SK-N-SH (cell line): ENCODE data around the gene WHRN. TPM values are rescaled to one million over a fixed set of nuclear protein-coding genes. Genes with fewer than 3 reads are reported as not detected.

Experiments used
- CTCF ChIA-PET: fragments of 300-600, 350-600 bp; formaldehyde crosslinking; extraction: SDS; loops from one replicate; lab custom pipeline; 2021; lab: Yijun Ruan, JAX
- POLR2A ChIA-PET: fragments of 350-600 bp; sonication (Branson Sonifier 250); formaldehyde crosslinking; extraction: SDS; loops from one replicate; lab custom pipeline; 2020; ENCODE audit warnings: antibody characterized with exemption, inconsistent platforms; lab: Yijun Ruan, JAX
- DNase-seq: peaks from one replicate; pipeline ENCODE4 v3.0.0; 2012
- H2AFZ ChIP-seq: fragments of 200-600 bp; sonication (generic); 2 replicates; pipeline ENCODE4 v1.8.1; 2016; ENCODE audit warnings: antibody characterized with exemption, mild to moderate bottlenecking, low read depth
- H3F3A ChIP-seq: fragments of 200-600 bp; sonication (generic); replicated peaks from 2 replicates; pipeline ENCODE3; 2016; ENCODE audit warnings: antibody characterized with exemption, mild to moderate bottlenecking; ENCODE audit not compliant: insufficient read depth
- H3K27ac ChIP-seq, 2 experiments: fragments of 200-500 bp in 1 of 2; fragments of 200-600 bp in 1 of 2; sonication (Bioruptor generic) in 1 of 2; sonication (generic), shearing (Covaris generic) in 1 of 2; 2 replicates each; pipeline versions ENCODE4 v1.5.1 to v1.6.1; 2014 to 2016; ENCODE audit warnings: low read depth in 2 of 2, inconsistent platforms in 1 of 2, low read length in 1 of 2, mild to moderate bottlenecking in 1 of 2, mixed read lengths in 1 of 2
- H3K27me3 ChIP-seq: fragments of 200-600 bp; sonication (generic), shearing (Covaris generic); 2 replicates; pipeline ENCODE4 v1.6.1; 2016; ENCODE audit warnings: mixed run types; ENCODE audit not compliant: insufficient read depth
- H3K36me3 ChIP-seq, 2 experiments: fragments of 200-500 bp in 1 of 2; fragments of 200-600 bp in 1 of 2; sonication (Bioruptor generic) in 1 of 2; sonication (generic) in 1 of 2; replicated peaks in 1 of 2; 2 replicates each; pipeline versions ENCODE3 to v1.5.1; 2014 to 2016; ENCODE audit warnings: low read length in 1 of 2, mild to moderate bottlenecking in 1 of 2; ENCODE audit not compliant: insufficient read depth in 2 of 2, control insufficient read depth in 1 of 2
- H3K4me1 ChIP-seq, 2 experiments: fragments of 200-500 bp in 1 of 2; fragments of 200-600 bp in 1 of 2; sonication (Bioruptor generic) in 1 of 2; sonication (generic), shearing (Covaris generic) in 1 of 2; 2 replicates each; pipeline versions ENCODE4 v1.5.1 to v1.6.1; 2014 to 2016; ENCODE audit warnings: low read depth in 1 of 2, low read length in 1 of 2, mixed run types in 1 of 2; ENCODE audit not compliant: insufficient read depth in 2 of 2, control insufficient read depth in 1 of 2
- H3K4me2 ChIP-seq: fragments of 200-600 bp; sonication (generic), shearing (Covaris generic); 2 replicates; pipeline ENCODE4 v1.6.1; 2017; ENCODE audit warnings: mixed run types
- H3K4me3 ChIP-seq, 2 experiments: fragments of 200-500 bp in 1 of 2; fragments of 200-600 bp in 1 of 2; sonication (Bioruptor generic) in 1 of 2; sonication (generic), shearing (Covaris generic) in 1 of 2; 2 replicates each; pipeline versions ENCODE4 v1.5.1 to v1.8.1; 2014 to 2016; ENCODE audit warnings: low read depth in 2 of 2, inconsistent platforms in 1 of 2, low read length in 1 of 2, mild to moderate bottlenecking in 1 of 2, mixed read lengths in 1 of 2, moderate library complexity in 1 of 2
- H3K79me2 ChIP-seq: fragments of 200-600 bp; sonication (generic); 2 replicates; pipeline ENCODE4 v1.8.1; 2017; ENCODE audit warnings: mild to moderate bottlenecking; ENCODE audit not compliant: insufficient read depth
- H3K9ac ChIP-seq: fragments of 200-600 bp; sonication (generic); 2 replicates; pipeline ENCODE4 v1.6.1; 2017; ENCODE audit warnings: mixed run types
- H3K9me2 ChIP-seq: fragments of 200-600 bp; sonication (generic); 2 replicates; pipeline ENCODE4 v1.6.1; 2017; ENCODE audit warnings: mixed run types
- H3K9me3 ChIP-seq: fragments of 200-600 bp; sonication (generic); 2 replicates; pipeline ENCODE4 v1.6.1; 2017; ENCODE audit warnings: mixed run types, mild to moderate bottlenecking, moderate library complexity
- H4K20me1 ChIP-seq: fragments of 200-600 bp; sonication (generic); 2 replicates; pipeline ENCODE4 v1.6.1; 2017; ENCODE audit warnings: mild to moderate bottlenecking, mixed run types; ENCODE audit not compliant: insufficient read depth
- ELF1 ChIP-seq: IDR thresholded peaks from 2 replicates; pipeline ENCODE4 v1.4.0; 2012
- FOXJ3 ChIP-seq: sonication (generic); formaldehyde crosslinking; IDR thresholded peaks from 2 replicates; pipeline ENCODE4 v1.5.1; 2020; ENCODE audit warnings: mild to moderate bottlenecking, missing genetic modification reagents
- FOXM1 ChIP-seq: IDR thresholded peaks from 2 replicates; pipeline ENCODE4 v1.4.0; 2012; ENCODE audit warnings: low read depth, mild to moderate bottlenecking
- GABPA ChIP-seq: IDR thresholded peaks from 2 replicates; pipeline ENCODE4 v1.4.0; 2012; ENCODE audit warnings: low read depth, mild to moderate bottlenecking
- JUND ChIP-seq: IDR thresholded peaks from 2 replicates; pipeline ENCODE4 v1.4.0; 2012
- MAX ChIP-seq: IDR thresholded peaks from 2 replicates; pipeline ENCODE4 v1.4.0; 2012; ENCODE audit warnings: low read depth
- NRF1 ChIP-seq: IDR thresholded peaks from 2 replicates; pipeline ENCODE4 v1.6.1; 2012; ENCODE audit warnings: low read depth, mild to moderate bottlenecking, low read length
- PBX3 ChIP-seq: IDR thresholded peaks from 2 replicates; pipeline ENCODE4; 2012
- POLR2AphosphoS5 ChIP-seq: IDR thresholded peaks from 2 replicates; pipeline ENCODE4 v1.6.1; 2012; ENCODE audit warnings: low read depth, low read length
- RAD21 ChIP-seq: IDR thresholded peaks from 2 replicates; pipeline ENCODE4 v1.6.1; 2012; ENCODE audit warnings: mild to moderate bottlenecking, low read length
- RCOR1 ChIP-seq: fragments of 150-350 bp; IDR thresholded peaks from 2 replicates; pipeline ENCODE4 v1.6.1; 2017; ENCODE audit warnings: antibody characterized with exemption, low read length
- REST ChIP-seq: IDR thresholded peaks from 2 replicates; pipeline ENCODE4 v1.6.1; 2012; ENCODE audit warnings: mild to moderate bottlenecking, low read depth, low read length, moderate library complexity
- RXRA ChIP-seq: IDR thresholded peaks from 2 replicates; pipeline ENCODE4 v1.4.0; 2012; ENCODE audit warnings: low read depth, mild to moderate bottlenecking, borderline replicate concordance
- SIN3A ChIP-seq: IDR thresholded peaks from 2 replicates; pipeline ENCODE4 v1.6.1; 2012; ENCODE audit warnings: low read depth, mild to moderate bottlenecking, low read length, moderate library complexity, borderline replicate concordance
- SMC3 ChIP-seq: IDR thresholded peaks from 2 replicates; pipeline ENCODE4 v1.6.1; 2012; ENCODE audit warnings: low read depth, low read length, improper control_type of control experiment
- TAF1 ChIP-seq: IDR thresholded peaks from 2 replicates; pipeline ENCODE4 v1.6.1; 2012; ENCODE audit warnings: low read depth, mild to moderate bottlenecking, low read length, moderate library complexity, borderline replicate concordance
- TCF12 ChIP-seq: IDR thresholded peaks from 2 replicates; pipeline ENCODE4 v1.4.0; 2012
- TEAD4 ChIP-seq: IDR thresholded peaks from 2 replicates; pipeline ENCODE4 v1.4.0; 2012; ENCODE audit warnings: mild to moderate bottlenecking, borderline replicate concordance; ENCODE audit not compliant: insufficient read depth
- USF1 ChIP-seq: IDR thresholded peaks from 2 replicates; pipeline ENCODE4 v1.4.0; 2012; ENCODE audit warnings: low read depth, borderline replicate concordance
- USF2 ChIP-seq: fragments of 150-350 bp; IDR thresholded peaks from 2 replicates; pipeline ENCODE4 v1.6.1; 2017; ENCODE audit warnings: antibody characterized with exemption, low read length, low read depth, borderline replicate concordance
- ZBTB33 ChIP-seq: IDR thresholded peaks from 2 replicates; pipeline ENCODE4 v1.4.0; 2012; ENCODE audit warnings: low read depth, borderline replicate concordance
- WGBS: methylation state at CpG from one replicate; pipeline ENCODE4 v1.1.6; 2017; ENCODE audit warnings: low lambda C conversion rate; 5-methylcytosine and 5-hydroxymethylcytosine counted together
- polyA plus RNA-seq, 3 experiments: library from polyadenylated mRNA; depleted of rRNA; stranded (reverse); fragments of >200 nt; gene quantifications; 2 replicates each; pipeline ENCODE4 v1.2.3, GENCODE V29; 2012

The WHRN gene
- polyA plus RNA-seq, 1 of the 3 experiments (the other 2 are of a cell fraction): 4.6 TPM

- TF ChIP-seq RCOR1 (no peak), TAF1 (no peak), FOXM1 (no peak), SIN3A (no peak), POLR2AphosphoS5 (no peak), PBX3 (no peak)
- TF ChIP-seq, all 33 proteins: peak for 0
Measured at GRCh38 chr9:114427644-114428043, 77.6 kb downstream of the WHRN start (continued).

GRCh38 chr9:114426046-114426948, 79.0 kb downstream of the WHRN start:
- no peaks in the 10 kb centered on the region for H3F3A ChIP-seq
- CTCF ChIA-PET: interaction anchor here (1.7 to 2.6 kb wide), 2 partner anchors 10 to 21 kb away, joined by 6 to 9 read pairs; no protein-coding TSS in a partner anchor
- no peaks in the 10 kb centered on the region for H4K20me1 ChIP-seq
- no peak for DNase-seq
- 50% methylated on average over 10 of the region's 18 CpGs for WGBS
- no peaks in the 10 kb centered on the region for H3K4me1 ChIP-seq
- no peaks in the 10 kb centered on the region for H3K36me3 ChIP-seq
- H3K4me2 ChIP-seq: no peak overlapping the region
- no peaks in the 10 kb centered on the region; the same call in 1 of the 2 replicates for H3K27me3 ChIP-seq
- H3K9me2 ChIP-seq: no peaks in the 10 kb centered on the region
- H3K9me3 ChIP-seq: no peaks in the 10 kb centered on the region
- no peaks in the 10 kb centered on the region for H3K79me2 ChIP-seq
- H3K9ac ChIP-seq: no peak overlapping the region
- no peak overlapping the region for H3K27ac ChIP-seq
- H3K4me3 ChIP-seq: no peak overlapping the region
- no peak overlapping the region for H2AFZ ChIP-seq
- POLR2A ChIA-PET: no interaction called here
- no peak for TF ChIP-seq RAD21
- no peak for TF ChIP-seq RCOR1
- TF ChIP-seq TAF1: no peak
- TF ChIP-seq REST: no peak
- no peak for TF ChIP-seq JUND
- no peak for TF ChIP-seq MAX
- no peak for TF ChIP-seq GABPA
- TF ChIP-seq ELF1: no peak
- TF ChIP-seq RXRA: no peak
- TF ChIP-seq TCF12: no peak
- no peak for TF ChIP-seq SMC3
- no peak for TF ChIP-seq TEAD4
- no peak for TF ChIP-seq USF2
- no peak for TF ChIP-seq POLR2AphosphoS5
- no peak for TF ChIP-seq FOXM1
- no peak for TF ChIP-seq FOXJ3 (CRISPR knock-in tag)
- no peak for TF ChIP-seq USF1
- TF ChIP-seq ZBTB33: no peak
- no peak for TF ChIP-seq NRF1
